SK-N-MC (cell line): Measurements from ENCODE around the gene DERL3.

Experiments
- EZH2 ChIP-seq: fragments of 200-600 bp; sonication (generic); IDR thresholded peaks from one replicate; pipeline ENCODE4 v1.6.1; 2017; ENCODE audit warnings: antibody characterized with exemption
- POLR2AphosphoS5 ChIP-seq: IDR thresholded peaks from 2 replicates; pipeline ENCODE4 v1.6.1; 2012; ENCODE audit warnings: mild to moderate bottlenecking, low read depth, low read length, borderline replicate concordance

- TF ChIP-seq EZH2 (no peak), POLR2AphosphoS5 (no peak)
These were observed 50.9 kb downstream of the DERL3 start for GRCh38 chr22:23787910-23788309.
